Stimulated activated CD4-positive, alpha-beta T cell treated with anti-CD3 and anti-CD28 coated beads, Interleukin-1b, Interleukin-23, amount 100 ng/mL, for 48 hours (primary cell): ENCODE data around the gene NPHP4.
"Not testable (repeated sequence)": the region's sequence is repeated elsewhere in the genome, so short reads cannot be mapped to it uniquely, and the experiment has no call there.

Source experiments
- DNase-seq: peaks from one replicate; pipeline ENCODE4 v3.0.0-alpha.2; 2020

Gene NPHP4

GRCh38 chr1:5927506-5928370 lies 64.5 kb downstream of the NPHP4 start:
- no peak for DNase-seq

GRCh38 chr1:5926686-5927435 lies 65.4 kb downstream of the NPHP4 start:
- no peak for DNase-seq

- DNase-seq, result not testable (repeated sequence)
Measured at GRCh38 chr1:5922700-5923330, 69.4 kb downstream of the NPHP4 start.

GRCh38 chr1:5921671-5922070 lies 70.6 kb downstream of the NPHP4 start:
- DNase-seq, result no peak

GRCh38 chr1:5921129-5921528 lies 71.1 kb downstream of the NPHP4 start:
- no peak for DNase-seq

GRCh38 chr1:5920201-5920600 lies 72.0 kb downstream of the NPHP4 start:
- no peak for DNase-seq

- no peak for DNase-seq
Measured at GRCh38 chr1:5918275-5918649, 74.0 kb downstream of the NPHP4 start.

GRCh38 chr1:5917591-5918274 lies 74.5 kb downstream of the NPHP4 start:
- no peak for DNase-seq

- DNase-seq, result no peak
Measured at GRCh38 chr1:5917281-5917590, 75.0 kb downstream of the NPHP4 start.

GRCh38 chr1:5916572-5917280 lies 75.5 kb downstream of the NPHP4 start:
- DNase-seq, result no peak

- peak; percentile 19 for DNase-seq
Measured at GRCh38 chr1:5915587-5916571, 76.3 kb downstream of the NPHP4 start.

GRCh38 chr1:5914676-5915365 lies 77.4 kb downstream of the NPHP4 start:
- no peak for DNase-seq

GRCh38 chr1:5913876-5914275 lies 78.3 kb downstream of the NPHP4 start:
- no peak for DNase-seq

- DNase-seq, result no peak
Measured at GRCh38 chr1:5913078-5913845, 79.0 kb downstream of the NPHP4 start.

- DNase-seq, result no peak
Measured at GRCh38 chr1:5911871-5912271, 80.4 kb downstream of the NPHP4 start.

- DNase-seq, result no peak
Measured at GRCh38 chr1:5911157-5911556, 81.1 kb downstream of the NPHP4 start.

GRCh38 chr1:5910666-5911065 lies 81.6 kb downstream of the NPHP4 start:
- no peak for DNase-seq

GRCh38 chr1:5910276-5910620 lies 82.0 kb downstream of the NPHP4 start:
- DNase-seq, result no peak

GRCh38 chr1:5909576-5910275 lies 82.5 kb downstream of the NPHP4 start:
- no peak for DNase-seq
